Tibial nerve (tissue), 4 donors: ENCODE results near the gene FAM210A. TPM values are rescaled to one million over a fixed set of nuclear protein-coding genes. Genes with fewer than 3 reads are reported as not detected.

ENCODE experiments used
- DNase-seq, 2 donors: peaks; one replicate each; pipeline ENCODE4 v3.0.0-alpha.2; 2019; ENCODE audit warnings: low spot score in 2 of 2
- H3K27ac ChIP-seq, 4 donors: fragments of 200-600 bp; sonication (generic) in 3 of 4; one replicate each; pipeline ENCODE4 v1.5.1; 2017 to 2019; ENCODE audit warnings: mild to moderate bottlenecking in 1 of 4
- H3K27me3 ChIP-seq, 2 donors: fragments of 200-600 bp; sonication (generic) in 1 of 2; one replicate each; pipeline versions ENCODE4 v1.5.1 to v1.6.0; 2017 to 2019
- H3K36me3 ChIP-seq, 3 donors: fragments of 200-600 bp; sonication (generic); one replicate each; pipeline ENCODE4 v1.5.1; 2018 to 2019
- H3K4me1 ChIP-seq, 4 donors: fragments of 200-600 bp; sonication (generic) in 3 of 4; one replicate each; pipeline ENCODE4 v1.5.1; 2017 to 2019
- H3K4me3 ChIP-seq, 4 donors: fragments of 200-600 bp; sonication (generic) in 3 of 4; one replicate each; pipeline ENCODE4 v1.5.1; 2017 to 2019; ENCODE audit warnings: mild to moderate bottlenecking in 1 of 4, moderate library complexity in 1 of 4
- H3K9me3 ChIP-seq, 4 donors: fragments of 200-600 bp; sonication (generic) in 3 of 4; one replicate each; pipeline ENCODE4 v1.5.1; 2017 to 2019
- CTCF ChIP-seq, 5 experiments: fragments of 200-600 bp in 3 of 5; fragments of 450-650 bp in 2 of 5; sonication (generic) in 3 of 5; IDR thresholded peaks; one replicate each; pipeline ENCODE4 v1.5.1; 2016 to 2019; ENCODE audit warnings: antibody characterized with exemption in 5 of 5, mild to moderate bottlenecking in 3 of 5, moderate library complexity in 2 of 5
- EP300 ChIP-seq, 2 donors: sonication (generic); formaldehyde crosslinking; IDR thresholded peaks; one replicate each; pipeline ENCODE4 v1.6.1; 2017; ENCODE audit warnings: antibody characterized with exemption in 2 of 2, mild to moderate bottlenecking in 1 of 2
- POLR2A ChIP-seq, 2 donors: fragments of 450-650 bp; IDR thresholded peaks; one replicate each; pipeline ENCODE4 v1.6.1; 2017; ENCODE audit warnings: antibody characterized with exemption in 2 of 2, mild to moderate bottlenecking in 2 of 2, moderate library complexity in 2 of 2
- WGBS, 2 donors: methylation state at CpG; one replicate each; pipeline ENCODE4 v1.1.5; 2018; 5-methylcytosine and 5-hydroxymethylcytosine counted together
- total RNA-seq, 4 donors: library from RNA; depleted of rRNA; stranded (reverse); fragments of >200 nt; gene quantifications; one replicate each; pipeline ENCODE4 v1.1.0, GENCODE V29; 2016

Gene FAM210A
- total RNA-seq, 4 donors from 2014 or later, result 5.2 to 8.7 (median 7.3) TPM

- H3K27ac ChIP-seq, result no peak overlapping the region
- DNase-seq, result no peak
- H3K9me3 ChIP-seq, result no peaks in the 10 kb centered on the region
- no peak overlapping the region for H3K4me3 ChIP-seq
- no peaks in the 10 kb centered on the region for H3K36me3 ChIP-seq
- peaks cover 0 to 8% (median 2%) of the 10 kb centered on the region in 4 donors for H3K4me1 ChIP-seq
- WGBS, 2 donors, result 83 to 92% methylated on average over 10 of the region's 10 CpGs
- no peaks in the 10 kb centered on the region for H3K27me3 ChIP-seq
- TF ChIP-seq EP300 (IDR thresholded peaks at IDR 0.05) (no peak), CTCF (IDR thresholded peaks at IDR 0.05) (no peak), POLR2A (IDR thresholded peaks at IDR 0.05) (no peak)
Measured at GRCh38 chr18:13620206-13620672, 106.1 kb downstream of the FAM210A start.

GRCh38 chr18:13619505-13620205 is 106.7 kb downstream of the FAM210A start:
- Histone ChIP-seq H3K36me3 (no peaks in the 10 kb centered on the region), H3K4me3 (no peak overlapping the region), H3K4me1 (peaks cover 0 to 8% (median 3%) of the 10 kb centered on the region in 4 donors), H3K27ac (no peak overlapping the region), H3K9me3 (no peaks in the 10 kb centered on the region), H3K27me3 (no peaks in the 10 kb centered on the region)
- WGBS, 2 donors, result 86 to 88% methylated on average over 15 to 18 of the region's 20 CpGs
- no peak for DNase-seq
- TF ChIP-seq CTCF (IDR thresholded peaks at IDR 0.05) (no peak), POLR2A (IDR thresholded peaks at IDR 0.05) (no peak), EP300 (IDR thresholded peaks at IDR 0.05) (no peak)

GRCh38 chr18:13618760-13619438 is 107.5 kb downstream of the FAM210A start:
- Histone ChIP-seq H3K36me3 (no peaks in the 10 kb centered on the region), H3K27me3 (no peaks in the 10 kb centered on the region), H3K4me3 (no peak overlapping the region), H3K27ac (no peak overlapping the region), H3K9me3 (no peaks in the 10 kb centered on the region), H3K4me1 (peaks cover 0 to 9% (median 6%) of the 10 kb centered on the region in 4 donors)
- WGBS, 2 donors, result 72 to 74% methylated on average over 13 of the region's 13 CpGs
- DNase-seq, result no peak
- no peak for TF ChIP-seq EP300 (IDR thresholded peaks at IDR 0.05)
- TF ChIP-seq CTCF (IDR thresholded peaks at IDR 0.05), result no peak
- no peak for TF ChIP-seq POLR2A (IDR thresholded peaks at IDR 0.05)

GRCh38 chr18:13617826-13618515 is 108.4 kb downstream of the FAM210A start:
- peaks cover 0 to 9% (median 8%) of the 10 kb centered on the region in 4 donors for H3K4me1 ChIP-seq
- TF ChIP-seq POLR2A (IDR thresholded peaks at IDR 0.05), result no peak
- TF ChIP-seq CTCF (IDR thresholded peaks at IDR 0.05), result no peak
- TF ChIP-seq EP300 (IDR thresholded peaks at IDR 0.05), result no peak
- DNase-seq, result no peak

More at GRCh38 chr18:13617826-13618515, 108.4 kb downstream of the FAM210A start:
- no peaks in the 10 kb centered on the region for H3K36me3 ChIP-seq
- H3K4me3 ChIP-seq, result no peak overlapping the region
- no peak overlapping the region for H3K27ac ChIP-seq
- H3K27me3 ChIP-seq, result no peaks in the 10 kb centered on the region
- H3K9me3 ChIP-seq, result no peaks in the 10 kb centered on the region
- WGBS, 2 donors, result 78 to 81% methylated on average over 9 of the region's 9 CpGs
